GM23338 (cell line): Measurements from ENCODE around the gene IFITM10. TPM values are rescaled to one million over a fixed set of nuclear protein-coding genes. Genes with fewer than 3 reads are reported as not detected.

Experiments
- ATAC-seq: fragments of 200-7000 bp; cut with Tn5 transposase; 3 replicates; pipeline ENCODE4 v1.9.1; 2020
- DNase-seq: peaks from one replicate; pipeline ENCODE4 v3.0.0-alpha.2; 2015; ENCODE audit warnings: low spot score
- H2AFZ ChIP-seq: fragments of 200-600 bp; sonication (generic); 2 replicates; pipeline ENCODE4 v1.8.0; 2016; ENCODE audit warnings: antibody characterized with exemption, mild to moderate bottlenecking, moderate library complexity
- H3F3A ChIP-seq: fragments of 200-600 bp; sonication (generic); replicated peaks from 2 replicates; pipeline ENCODE4 v1.8.0; 2017; ENCODE audit warnings: antibody characterized with exemption, mixed run types, low read depth
- H3K27ac ChIP-seq: fragments of 200-600 bp; sonication (generic); 2 replicates; pipeline ENCODE4 v1.6.1; 2016; ENCODE audit warnings: low read depth
- H3K27me3 ChIP-seq: fragments of 200-600 bp; sonication (generic); 2 replicates; pipeline ENCODE4 v1.8.0; 2016; ENCODE audit warnings: mild to moderate bottlenecking, mixed run types, moderate library complexity; ENCODE audit not compliant: insufficient read depth
- H3K36me3 ChIP-seq: fragments of 200-600 bp; sonication (generic); 2 replicates; pipeline ENCODE4 v1.8.0; 2016; ENCODE audit warnings: mild to moderate bottlenecking; ENCODE audit not compliant: insufficient read depth
- H3K4me1 ChIP-seq: fragments of 200-600 bp; sonication (generic); 2 replicates; pipeline ENCODE4 v1.8.0; 2016; ENCODE audit warnings: mild to moderate bottlenecking, moderate library complexity; ENCODE audit not compliant: insufficient read depth
- H3K4me2 ChIP-seq: fragments of 200-600 bp; sonication (generic); 2 replicates; pipeline ENCODE4 v1.7.1; 2017; ENCODE audit warnings: mixed run types
- H3K4me3 ChIP-seq: fragments of 200-600 bp; sonication (generic); 2 replicates; pipeline ENCODE4 v1.6.1; 2016; ENCODE audit warnings: mixed run types
- H3K79me2 ChIP-seq: fragments of 200-600 bp; sonication (generic); replicated peaks from 2 replicates; pipeline ENCODE4 v1.8.0; 2017; ENCODE audit warnings: mild to moderate bottlenecking; ENCODE audit not compliant: insufficient read depth
- H3K9me2 ChIP-seq: fragments of 200-600 bp; sonication (generic); 2 replicates; pipeline ENCODE4 v1.8.0; 2017; ENCODE audit not compliant: insufficient read depth
- H4K20me1 ChIP-seq: fragments of 200-600 bp; sonication (generic); replicated peaks from 2 replicates; pipeline ENCODE4 v1.8.0; 2017; ENCODE audit warnings: mild to moderate bottlenecking; ENCODE audit not compliant: insufficient read depth
- H3K27ac Mint-ChIP-seq: 2 replicates; pipeline ENCODE4 v1.8.0; 2020; ENCODE audit warnings: inconsistent platforms, mild to moderate bottlenecking, moderate library complexity, mixed read lengths
- H3K27me3 Mint-ChIP-seq: 3 replicates; pipeline ENCODE4 v1.8.0; 2022; ENCODE audit warnings: low read depth, mild to moderate bottlenecking, moderate library complexity, mixed read lengths, inconsistent platforms; ENCODE audit not compliant: insufficient read depth, poor library complexity
- H3K36me3 Mint-ChIP-seq: 3 replicates; pipeline ENCODE4 v1.8.0; 2021; ENCODE audit warnings: low read depth, mild to moderate bottlenecking, inconsistent platforms, moderate library complexity, mixed read lengths
- H3K4me1 Mint-ChIP-seq: 3 replicates; pipeline ENCODE4 v1.8.0; 2020; ENCODE audit warnings: mild to moderate bottlenecking, inconsistent platforms, mixed read lengths
- H3K4me3 Mint-ChIP-seq: 3 replicates; pipeline ENCODE4 v1.8.0; 2021; ENCODE audit warnings: moderate library complexity, mild to moderate bottlenecking, inconsistent platforms, mixed read lengths
- H3K9me3 Mint-ChIP-seq: 3 replicates; pipeline ENCODE4 v1.8.0; 2020; ENCODE audit warnings: moderate library complexity, mild to moderate bottlenecking, inconsistent platforms, mixed read lengths
- CREB1 ChIP-seq: fragments of 250-450 bp; sonication (Bioruptor Pico); IDR thresholded peaks from 2 replicates; pipeline ENCODE4 v1.5.0; 2020; ENCODE audit warnings: low read depth, mild to moderate bottlenecking, moderate library complexity
- EZH2phosphoT487 ChIP-seq: fragments of 200-600 bp; sonication (generic); IDR thresholded peaks from one replicate; pipeline ENCODE4 v1.8.1; 2018; ENCODE audit warnings: antibody characterized with exemption; ENCODE audit not compliant: unreplicated experiment
- JUNB ChIP-seq: IDR thresholded peaks from one replicate; pipeline ENCODE4 v1.6.1; 2016; ENCODE audit warnings: antibody characterized with exemption; ENCODE audit not compliant: unreplicated experiment
- NANOG ChIP-seq: IDR thresholded peaks from 2 replicates; pipeline ENCODE4 v1.6.1; 2016; ENCODE audit warnings: antibody characterized with exemption, borderline replicate concordance
- POLR2AphosphoS5 ChIP-seq: IDR thresholded peaks from 2 replicates; pipeline ENCODE4 v1.6.1; 2016; ENCODE audit warnings: antibody characterized with exemption, low read depth
- STAT1 ChIP-seq: IDR thresholded peaks from one replicate; pipeline ENCODE4 v1.6.1; 2016; ENCODE audit warnings: antibody characterized with exemption; ENCODE audit not compliant: unreplicated experiment
- ZNF114 ChIP-seq: fragments of 250-450 bp; sonication (Bioruptor Pico); IDR thresholded peaks from 2 replicates; pipeline ENCODE4 v1.5.0; 2020; ENCODE audit warnings: mild to moderate bottlenecking, moderate library complexity
- ZNF331 ChIP-seq: fragments of 250-450 bp; sonication (Bioruptor Pico); IDR thresholded peaks from 2 replicates; pipeline ENCODE4 v1.5.0; 2020; ENCODE audit warnings: low read depth, mild to moderate bottlenecking, moderate library complexity
- polyA plus RNA-seq: library from polyadenylated mRNA; unstranded; fragments of >200 nt; fragmentation: Nextera tagmentation; extraction: Ambion mirVana; gene quantifications from 2 replicates; pipeline ENCODE4 v1.2.1, GENCODE V29; 2016
- total RNA-seq: library from RNA; depleted of rRNA; stranded (reverse); fragments of >200 nt; shearing (Covaris generic); gene quantifications from 2 replicates; pipeline ENCODE4 v1.2.3, GENCODE V29; 2014
- TF ChIP-seq, protein P1 (sequence below): IDR thresholded peaks from 2 replicates; pipeline ENCODE4 v1.6.1; 2016; ENCODE audit warnings: antibody characterized with exemption
- TF ChIP-seq, protein P2 (sequence below): IDR thresholded peaks from one replicate; pipeline ENCODE4 v1.6.1; 2018; ENCODE audit warnings: antibody characterized with exemption; ENCODE audit not compliant: unreplicated experiment
- TF ChIP-seq, protein P3 (sequence below): fragments of 250-450 bp; sonication (Bioruptor Pico); IDR thresholded peaks from 2 replicates; pipeline ENCODE4 v1.5.0; 2020; ENCODE audit warnings: mild to moderate bottlenecking, moderate library complexity

IFITM10 gene
- total and polyA plus RNA-seq, 2 experiments from 2014 or later = 0.06 TPM; not detected in 1

DNA sequence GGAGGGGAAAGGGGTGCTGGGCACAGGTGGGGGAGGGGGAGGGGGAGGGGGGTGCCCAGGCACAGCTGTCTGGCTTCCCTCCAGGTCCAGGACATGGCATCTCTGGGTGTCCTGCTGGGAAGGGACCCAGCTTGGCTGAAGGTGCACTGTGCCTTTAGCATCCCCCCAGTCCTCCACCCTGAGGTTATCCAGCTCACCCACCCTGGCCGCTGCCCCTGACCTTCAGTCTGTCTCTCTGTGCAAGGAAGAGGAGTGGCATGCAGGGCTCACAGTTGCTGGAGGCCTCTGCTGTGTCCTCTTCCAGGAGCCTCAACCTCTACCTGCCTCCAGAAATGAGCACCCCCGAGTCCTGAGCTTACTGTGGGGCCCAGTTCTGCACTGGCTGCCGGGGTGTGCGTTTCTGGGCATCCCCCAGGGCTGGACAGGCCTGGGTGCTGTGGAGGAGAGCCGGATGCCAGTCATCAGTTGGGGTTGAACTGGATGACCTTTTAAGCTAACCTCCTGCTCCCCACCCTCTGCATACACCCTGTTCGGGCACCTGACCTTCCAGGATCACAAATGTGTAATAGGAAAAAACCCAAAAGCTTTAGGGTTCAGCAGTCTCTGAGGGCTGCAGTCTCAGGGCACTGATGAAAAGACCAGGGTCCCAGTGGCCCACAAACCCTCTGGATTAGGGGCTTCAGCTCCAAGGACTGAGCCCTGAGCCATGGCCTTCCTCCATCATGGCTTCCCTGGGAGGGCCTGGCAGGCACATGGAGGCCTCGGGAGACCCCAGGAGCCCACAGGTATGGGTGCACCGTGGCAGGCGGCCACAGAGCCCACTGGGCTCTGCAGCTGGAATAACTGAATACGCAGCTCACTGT lies 23.0 kb upstream of the IFITM10 start (continued):
- TF ChIP-seq STAT1 (no peak), JUNB (no peak)

DNA sequence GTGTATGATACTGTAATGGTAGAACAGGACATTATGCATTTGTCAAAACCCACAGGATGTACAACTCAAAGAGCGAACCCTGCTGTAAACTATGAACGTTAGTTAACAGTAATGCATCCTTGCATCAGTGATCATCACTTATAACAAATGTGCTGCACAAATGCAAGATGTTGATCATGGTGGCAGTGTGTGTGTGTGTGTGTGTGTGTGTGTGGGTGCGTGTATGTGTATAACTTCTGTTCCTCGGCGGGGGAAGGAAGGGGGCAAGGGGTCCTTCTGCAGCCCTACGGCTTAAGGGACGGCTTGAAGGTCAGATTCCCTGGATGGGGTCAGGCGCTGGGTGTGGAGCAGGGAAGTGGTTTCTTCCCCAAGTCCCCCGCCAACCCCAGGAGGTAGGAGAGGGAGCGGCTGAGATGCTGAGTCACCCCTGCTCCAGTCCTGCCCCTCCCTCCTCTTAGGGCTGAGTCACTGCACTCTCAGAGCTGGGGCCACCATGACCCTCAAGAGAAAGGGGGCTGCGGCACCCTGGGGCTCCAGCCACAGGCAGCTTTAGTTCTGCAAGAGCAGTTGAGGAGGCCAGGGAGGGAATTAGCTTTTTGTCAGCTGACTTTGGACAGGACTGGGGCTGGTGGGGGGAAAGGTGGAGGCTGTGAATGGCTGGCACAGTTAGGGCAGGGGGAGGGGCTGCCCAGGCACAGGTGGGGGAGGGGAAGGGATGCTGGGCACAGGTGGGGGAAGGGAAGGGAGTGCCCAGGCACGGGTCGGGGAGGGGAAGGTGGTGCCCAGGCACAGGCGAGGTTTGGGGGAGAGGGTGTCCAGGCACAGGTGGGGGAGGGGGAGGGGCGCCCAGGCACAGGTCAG lies 22.1 kb upstream of the IFITM10 start:
- H3K4me1 ChIP-seq = peaks cover 11% of the 10 kb centered on the region; the same call in 1 of the 2 replicates
- H3K9me3 Mint-ChIP-seq = peaks cover 4% of the 10 kb centered on the region; the same call in 2 of the 3 replicates
- no peaks in the 10 kb centered on the region for H4K20me1 ChIP-seq
- H3F3A ChIP-seq = no peaks in the 10 kb centered on the region
- H3K4me2 ChIP-seq = 0 out of 2 replicates have a peak overlapping the region, but pooled peaks have one; percentile 48
- H2AFZ ChIP-seq = peak overlapping the region; percentile 95; the same call in 1 of the 2 replicates
- no peaks in the 10 kb centered on the region for H3K79me2 ChIP-seq
- peak overlapping the region; percentile 96 for H3K27ac Mint-ChIP-seq
- H3K27me3 Mint-ChIP-seq = peaks cover 21% of the 10 kb centered on the region
- no peak overlapping the region for H3K4me3 ChIP-seq
- ATAC-seq = peak; percentile 93
- H3K27ac ChIP-seq = no peak overlapping the region
- H3K4me1 Mint-ChIP-seq = peaks cover 20% of the 10 kb centered on the region
- peaks cover 4% of the 10 kb centered on the region; the same call in 1 of the 2 replicates for H3K9me2 ChIP-seq
- H3K36me3 Mint-ChIP-seq = peaks cover 2% of the 10 kb centered on the region; the same call in 2 of the 3 replicates
- no peaks in the 10 kb centered on the region for H3K27me3 ChIP-seq
- DNase-seq = peak; percentile 79
- H3K36me3 ChIP-seq = no peaks in the 10 kb centered on the region
- H3K4me3 Mint-ChIP-seq = peak overlapping the region; percentile 15; the same call in 1 of the 3 replicates
- TF ChIP-seq, protein P1, sequence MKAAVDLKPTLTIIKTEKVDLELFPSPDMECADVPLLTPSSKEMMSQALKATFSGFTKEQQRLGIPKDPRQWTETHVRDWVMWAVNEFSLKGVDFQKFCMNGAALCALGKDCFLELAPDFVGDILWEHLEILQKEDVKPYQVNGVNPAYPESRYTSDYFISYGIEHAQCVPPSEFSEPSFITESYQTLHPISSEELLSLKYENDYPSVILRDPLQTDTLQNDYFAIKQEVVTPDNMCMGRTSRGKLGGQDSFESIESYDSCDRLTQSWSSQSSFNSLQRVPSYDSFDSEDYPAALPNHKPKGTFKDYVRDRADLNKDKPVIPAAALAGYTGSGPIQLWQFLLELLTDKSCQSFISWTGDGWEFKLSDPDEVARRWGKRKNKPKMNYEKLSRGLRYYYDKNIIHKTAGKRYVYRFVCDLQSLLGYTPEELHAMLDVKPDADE = no peak
- TF ChIP-seq STAT1 (no peak), POLR2AphosphoS5 (no peak), CREB1 (CRISPR knock-in tag) (no peak), JUNB (no peak), EZH2phosphoT487 (no peak), NANOG (no peak), ZNF114 (CRISPR knock-in tag) (no peak), ZNF331 (CRISPR knock-in tag) (no peak)
- TF ChIP-seq, protein P2, sequence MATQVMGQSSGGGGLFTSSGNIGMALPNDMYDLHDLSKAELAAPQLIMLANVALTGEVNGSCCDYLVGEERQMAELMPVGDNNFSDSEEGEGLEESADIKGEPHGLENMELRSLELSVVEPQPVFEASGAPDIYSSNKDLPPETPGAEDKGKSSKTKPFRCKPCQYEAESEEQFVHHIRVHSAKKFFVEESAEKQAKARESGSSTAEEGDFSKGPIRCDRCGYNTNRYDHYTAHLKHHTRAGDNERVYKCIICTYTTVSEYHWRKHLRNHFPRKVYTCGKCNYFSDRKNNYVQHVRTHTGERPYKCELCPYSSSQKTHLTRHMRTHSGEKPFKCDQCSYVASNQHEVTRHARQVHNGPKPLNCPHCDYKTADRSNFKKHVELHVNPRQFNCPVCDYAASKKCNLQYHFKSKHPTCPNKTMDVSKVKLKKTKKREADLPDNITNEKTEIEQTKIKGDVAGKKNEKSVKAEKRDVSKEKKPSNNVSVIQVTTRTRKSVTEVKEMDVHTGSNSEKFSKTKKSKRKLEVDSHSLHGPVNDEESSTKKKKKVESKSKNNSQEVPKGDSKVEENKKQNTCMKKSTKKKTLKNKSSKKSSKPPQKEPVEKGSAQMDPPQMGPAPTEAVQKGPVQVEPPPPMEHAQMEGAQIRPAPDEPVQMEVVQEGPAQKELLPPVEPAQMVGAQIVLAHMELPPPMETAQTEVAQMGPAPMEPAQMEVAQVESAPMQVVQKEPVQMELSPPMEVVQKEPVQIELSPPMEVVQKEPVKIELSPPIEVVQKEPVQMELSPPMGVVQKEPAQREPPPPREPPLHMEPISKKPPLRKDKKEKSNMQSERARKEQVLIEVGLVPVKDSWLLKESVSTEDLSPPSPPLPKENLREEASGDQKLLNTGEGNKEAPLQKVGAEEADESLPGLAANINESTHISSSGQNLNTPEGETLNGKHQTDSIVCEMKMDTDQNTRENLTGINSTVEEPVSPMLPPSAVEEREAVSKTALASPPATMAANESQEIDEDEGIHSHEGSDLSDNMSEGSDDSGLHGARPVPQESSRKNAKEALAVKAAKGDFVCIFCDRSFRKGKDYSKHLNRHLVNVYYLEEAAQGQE = no peak
- TF ChIP-seq, protein P3, sequence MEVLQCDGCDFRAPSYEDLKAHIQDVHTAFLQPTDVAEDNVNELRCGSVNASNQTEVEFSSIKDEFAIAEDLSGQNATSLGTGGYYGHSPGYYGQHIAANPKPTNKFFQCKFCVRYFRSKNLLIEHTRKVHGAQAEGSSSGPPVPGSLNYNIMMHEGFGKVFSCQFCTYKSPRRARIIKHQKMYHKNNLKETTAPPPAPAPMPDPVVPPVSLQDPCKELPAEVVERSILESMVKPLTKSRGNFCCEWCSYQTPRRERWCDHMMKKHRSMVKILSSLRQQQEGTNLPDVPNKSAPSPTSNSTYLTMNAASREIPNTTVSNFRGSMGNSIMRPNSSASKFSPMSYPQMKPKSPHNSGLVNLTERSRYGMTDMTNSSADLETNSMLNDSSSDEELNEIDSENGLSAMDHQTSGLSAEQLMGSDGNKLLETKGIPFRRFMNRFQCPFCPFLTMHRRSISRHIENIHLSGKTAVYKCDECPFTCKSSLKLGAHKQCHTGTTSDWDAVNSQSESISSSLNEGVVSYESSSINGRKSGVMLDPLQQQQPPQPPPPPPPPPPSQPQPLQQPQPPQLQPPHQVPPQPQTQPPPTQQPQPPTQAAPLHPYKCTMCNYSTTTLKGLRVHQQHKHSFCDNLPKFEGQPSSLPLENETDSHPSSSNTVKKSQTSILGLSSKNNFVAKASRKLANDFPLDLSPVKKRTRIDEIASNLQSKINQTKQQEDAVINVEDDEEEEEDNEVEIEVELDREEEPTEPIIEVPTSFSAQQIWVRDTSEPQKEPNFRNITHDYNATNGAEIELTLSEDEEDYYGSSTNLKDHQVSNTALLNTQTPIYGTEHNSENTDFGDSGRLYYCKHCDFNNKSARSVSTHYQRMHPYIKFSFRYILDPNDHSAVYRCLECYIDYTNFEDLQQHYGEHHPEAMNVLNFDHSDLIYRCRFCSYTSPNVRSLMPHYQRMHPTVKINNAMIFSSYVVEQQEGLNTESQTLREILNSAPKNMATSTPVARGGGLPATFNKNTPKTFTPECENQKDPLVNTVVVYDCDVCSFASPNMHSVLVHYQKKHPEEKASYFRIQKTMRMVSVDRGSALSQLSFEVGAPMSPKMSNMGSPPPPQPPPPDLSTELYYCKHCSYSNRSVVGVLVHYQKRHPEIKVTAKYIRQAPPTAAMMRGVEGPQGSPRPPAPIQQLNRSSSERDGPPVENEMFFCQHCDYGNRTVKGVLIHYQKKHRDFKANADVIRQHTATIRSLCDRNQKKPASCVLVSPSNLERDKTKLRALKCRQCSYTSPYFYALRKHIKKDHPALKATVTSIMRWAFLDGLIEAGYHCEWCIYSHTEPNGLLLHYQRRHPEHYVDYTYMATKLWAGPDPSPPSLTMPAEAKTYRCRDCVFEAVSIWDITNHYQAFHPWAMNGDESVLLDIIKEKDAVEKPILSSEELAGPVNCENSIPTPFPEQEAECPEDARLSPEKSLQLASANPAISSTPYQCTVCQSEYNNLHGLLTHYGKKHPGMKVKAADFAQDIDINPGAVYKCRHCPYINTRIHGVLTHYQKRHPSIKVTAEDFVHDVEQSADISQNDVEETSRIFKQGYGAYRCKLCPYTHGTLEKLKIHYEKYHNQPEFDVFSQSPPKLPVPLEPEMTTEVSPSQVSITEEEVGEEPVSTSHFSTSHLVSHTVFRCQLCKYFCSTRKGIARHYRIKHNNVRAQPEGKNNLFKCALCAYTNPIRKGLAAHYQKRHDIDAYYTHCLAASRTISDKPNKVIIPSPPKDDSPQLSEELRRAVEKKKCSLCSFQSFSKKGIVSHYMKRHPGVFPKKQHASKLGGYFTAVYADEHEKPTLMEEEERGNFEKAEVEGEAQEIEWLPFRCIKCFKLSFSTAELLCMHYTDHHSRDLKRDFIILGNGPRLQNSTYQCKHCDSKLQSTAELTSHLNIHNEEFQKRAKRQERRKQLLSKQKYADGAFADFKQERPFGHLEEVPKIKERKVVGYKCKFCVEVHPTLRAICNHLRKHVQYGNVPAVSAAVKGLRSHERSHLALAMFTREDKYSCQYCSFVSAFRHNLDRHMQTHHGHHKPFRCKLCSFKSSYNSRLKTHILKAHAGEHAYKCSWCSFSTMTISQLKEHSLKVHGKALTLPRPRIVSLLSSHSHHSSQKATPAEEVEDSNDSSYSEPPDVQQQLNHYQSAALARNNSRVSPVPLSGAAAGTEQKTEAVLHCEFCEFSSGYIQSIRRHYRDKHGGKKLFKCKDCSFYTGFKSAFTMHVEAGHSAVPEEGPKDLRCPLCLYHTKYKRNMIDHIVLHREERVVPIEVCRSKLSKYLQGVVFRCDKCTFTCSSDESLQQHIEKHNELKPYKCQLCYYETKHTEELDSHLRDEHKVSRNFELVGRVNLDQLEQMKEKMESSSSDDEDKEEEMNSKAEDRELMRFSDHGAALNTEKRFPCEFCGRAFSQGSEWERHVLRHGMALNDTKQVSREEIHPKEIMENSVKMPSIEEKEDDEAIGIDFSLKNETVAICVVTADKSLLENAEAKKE = no peak
